Stimulated activated naive CD8-positive, alpha-beta T cell treated with anti-CD3 and anti-CD28 coated beads, Interleukin-15, Interleukin-2, amounts not matched to agents 100 ng/mL and 50 ng/mL, for 24 hours (primary cell): ENCODE data around the gene SNAI3.

Experiments used
- H3K27ac Mint-ChIP-seq: one replicate; pipeline ENCODE4 v1.8.0; 2021; ENCODE audit warnings: mild to moderate bottlenecking, mixed read lengths
- H3K27me3 Mint-ChIP-seq: one replicate; pipeline ENCODE4 v1.8.0; 2021; ENCODE audit warnings: mixed read lengths
- H3K36me3 Mint-ChIP-seq: one replicate; pipeline ENCODE4 v1.8.0; 2021; ENCODE audit warnings: low read depth, mixed read lengths
- H3K4me1 Mint-ChIP-seq: one replicate; pipeline ENCODE4 v1.8.0; 2021; ENCODE audit warnings: low read depth, mixed read lengths
- H3K4me3 Mint-ChIP-seq: one replicate; pipeline ENCODE4 v1.8.0; 2021; ENCODE audit warnings: mild to moderate bottlenecking, mixed read lengths
- H3K9me3 Mint-ChIP-seq: one replicate; pipeline ENCODE4 v1.8.0; 2021; ENCODE audit warnings: mixed read lengths

Gene SNAI3

DNA sequence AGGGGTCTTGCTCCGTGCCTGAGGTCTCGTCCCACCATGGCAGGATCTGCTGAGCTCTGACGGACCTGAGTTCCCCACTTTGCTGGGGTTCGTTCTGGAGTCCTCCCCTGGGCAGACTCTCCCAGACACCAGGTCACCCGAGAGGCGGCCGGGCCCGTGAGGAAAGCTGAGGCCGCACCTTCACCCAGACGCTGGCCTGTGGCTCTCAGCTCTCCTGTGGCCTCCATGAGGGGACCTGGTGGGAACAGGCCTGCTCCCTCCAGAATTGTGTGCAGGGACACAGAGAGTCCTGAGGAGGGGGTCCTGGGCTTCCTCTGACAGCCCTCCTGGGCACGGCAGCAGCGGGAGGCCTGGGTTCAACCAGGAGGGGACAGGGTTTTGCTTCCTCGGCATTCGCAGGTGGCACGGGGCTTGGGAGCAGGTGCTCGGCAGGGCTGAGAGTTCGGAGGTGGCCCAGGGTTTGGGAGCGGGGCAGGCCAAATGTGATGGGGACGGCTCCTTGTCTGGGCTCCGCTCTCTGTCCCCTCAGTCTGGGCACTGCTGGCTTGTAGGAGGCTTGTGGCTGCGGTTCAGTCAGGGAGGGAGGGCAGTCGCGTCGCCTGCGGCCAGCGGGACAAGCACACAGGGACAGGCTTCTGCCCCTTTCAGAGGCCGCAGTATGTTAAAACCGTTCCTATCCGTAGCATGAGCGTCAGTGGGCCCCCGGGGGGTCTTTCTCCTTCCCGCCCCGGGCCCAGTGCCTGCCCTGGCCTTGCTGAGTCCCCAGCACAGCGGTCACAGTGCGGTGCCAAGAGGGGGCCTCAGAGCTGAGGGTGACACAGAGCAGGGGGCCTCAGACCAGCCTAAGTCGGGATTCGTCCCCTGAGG lies 8.1 kb upstream of the SNAI3 start:
- Mint-ChIP-seq H3K36me3 (no peaks in the 10 kb centered on the region), H3K4me3 (no peak overlapping the region), H3K9me3 (no peaks in the 10 kb centered on the region), H3K4me1 (peaks cover 38% of the 10 kb centered on the region), H3K27ac (no peak overlapping the region), H3K27me3 (no peaks in the 10 kb centered on the region)

DNA sequence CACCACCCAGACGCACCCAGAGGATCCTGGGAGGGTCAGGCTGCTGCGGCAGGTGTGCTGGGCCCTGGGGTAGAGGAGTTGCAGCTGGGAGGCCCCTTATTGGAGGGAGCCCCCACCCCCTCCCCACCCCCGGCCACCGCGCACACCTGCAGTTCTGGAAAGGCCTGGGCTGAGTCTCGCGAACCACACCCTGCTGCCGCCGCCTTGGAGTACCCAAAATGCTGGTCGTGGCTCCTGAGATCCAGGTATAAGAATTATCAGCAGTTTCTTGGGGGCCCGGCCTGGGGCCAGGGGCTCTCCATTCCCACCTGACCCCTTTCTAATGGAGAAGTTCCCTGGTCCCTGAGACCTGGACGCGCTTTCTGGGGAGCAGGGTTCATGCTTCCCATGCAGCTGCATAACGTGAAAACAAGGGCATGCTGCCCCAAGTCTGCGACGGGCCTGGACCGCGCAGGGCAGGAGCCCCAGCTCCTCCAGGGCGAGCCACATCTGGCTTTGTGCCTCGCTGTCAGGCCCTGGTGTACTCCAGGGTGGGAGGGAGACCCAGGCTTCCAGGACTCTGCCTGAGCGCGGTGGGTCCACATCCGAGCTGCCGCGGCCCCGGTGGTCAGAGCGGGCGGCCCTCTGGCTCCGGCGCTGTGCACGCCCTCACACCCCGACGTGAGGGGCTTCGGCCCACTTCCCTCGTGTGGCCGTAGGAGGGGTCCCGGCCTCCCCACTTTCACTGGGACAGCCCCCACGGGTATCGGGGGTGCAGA lies 7.3 kb upstream of the SNAI3 start:
- H3K36me3 Mint-ChIP-seq: no peaks in the 10 kb centered on the region
- no peaks in the 10 kb centered on the region for H3K9me3 Mint-ChIP-seq
- no peaks in the 10 kb centered on the region for H3K27me3 Mint-ChIP-seq
- H3K27ac Mint-ChIP-seq: no peak overlapping the region
- H3K4me1 Mint-ChIP-seq: peaks cover 37% of the 10 kb centered on the region
- H3K4me3 Mint-ChIP-seq: no peak overlapping the region

- H3K9me3 Mint-ChIP-seq: no peaks in the 10 kb centered on the region
- no peak overlapping the region for H3K27ac Mint-ChIP-seq
- H3K4me3 Mint-ChIP-seq: no peak overlapping the region
- H3K4me1 Mint-ChIP-seq: peaks cover 30% of the 10 kb centered on the region
- H3K36me3 Mint-ChIP-seq: no peaks in the 10 kb centered on the region
- no peaks in the 10 kb centered on the region for H3K27me3 Mint-ChIP-seq
These were observed 6.6 kb upstream of the SNAI3 start for GRCh38 chr16:88692861-88693260.

- Mint-ChIP-seq H3K9me3 (no peaks in the 10 kb centered on the region), H3K36me3 (no peaks in the 10 kb centered on the region), H3K4me3 (no peak overlapping the region), H3K27ac (peak overlapping the region; percentile 58), H3K4me1 (peaks cover 26% of the 10 kb centered on the region), H3K27me3 (no peaks in the 10 kb centered on the region)
These were observed 5.7 kb upstream of the SNAI3 start for GRCh38 chr16:88691924-88692560.

DNA sequence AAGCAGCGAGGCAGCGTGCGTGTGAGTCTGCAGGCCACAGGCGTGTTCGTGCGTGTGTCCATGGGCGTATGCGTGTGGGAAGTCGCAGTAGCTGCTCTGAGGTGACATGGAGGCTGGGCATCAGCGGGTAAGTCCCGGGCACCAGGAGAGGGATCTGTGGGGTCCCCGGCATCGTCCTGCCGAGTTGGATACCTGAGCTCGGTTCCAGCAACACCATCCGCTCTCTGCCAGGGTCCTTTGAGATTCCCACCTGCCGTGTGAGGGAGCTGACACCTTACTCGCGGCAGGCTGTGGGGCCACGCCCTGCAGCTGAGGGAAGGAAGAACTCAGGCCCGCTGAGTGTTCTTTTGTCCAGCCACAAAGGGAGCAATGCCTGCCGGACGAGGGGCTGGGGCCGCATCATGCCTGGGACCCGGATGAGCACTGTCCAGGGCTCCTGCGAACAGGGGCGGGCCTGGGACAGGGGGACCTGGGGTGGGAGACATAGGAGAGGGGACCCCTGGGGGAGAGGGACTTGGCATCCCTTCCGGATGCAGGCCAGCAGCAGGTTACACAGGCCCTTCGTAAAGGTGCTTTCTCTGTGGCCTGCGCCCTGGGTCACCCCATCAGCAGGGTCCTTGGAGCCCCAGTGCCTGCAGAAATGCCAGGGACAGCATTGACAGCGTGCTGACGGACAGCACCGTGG lies 5.0 kb upstream of the SNAI3 start:
- H3K27ac Mint-ChIP-seq: no peak overlapping the region
- H3K4me1 Mint-ChIP-seq: peaks cover 26% of the 10 kb centered on the region
- H3K9me3 Mint-ChIP-seq: no peaks in the 10 kb centered on the region
- no peak overlapping the region for H3K4me3 Mint-ChIP-seq
- H3K36me3 Mint-ChIP-seq: no peaks in the 10 kb centered on the region
- H3K27me3 Mint-ChIP-seq: no peaks in the 10 kb centered on the region

DNA sequence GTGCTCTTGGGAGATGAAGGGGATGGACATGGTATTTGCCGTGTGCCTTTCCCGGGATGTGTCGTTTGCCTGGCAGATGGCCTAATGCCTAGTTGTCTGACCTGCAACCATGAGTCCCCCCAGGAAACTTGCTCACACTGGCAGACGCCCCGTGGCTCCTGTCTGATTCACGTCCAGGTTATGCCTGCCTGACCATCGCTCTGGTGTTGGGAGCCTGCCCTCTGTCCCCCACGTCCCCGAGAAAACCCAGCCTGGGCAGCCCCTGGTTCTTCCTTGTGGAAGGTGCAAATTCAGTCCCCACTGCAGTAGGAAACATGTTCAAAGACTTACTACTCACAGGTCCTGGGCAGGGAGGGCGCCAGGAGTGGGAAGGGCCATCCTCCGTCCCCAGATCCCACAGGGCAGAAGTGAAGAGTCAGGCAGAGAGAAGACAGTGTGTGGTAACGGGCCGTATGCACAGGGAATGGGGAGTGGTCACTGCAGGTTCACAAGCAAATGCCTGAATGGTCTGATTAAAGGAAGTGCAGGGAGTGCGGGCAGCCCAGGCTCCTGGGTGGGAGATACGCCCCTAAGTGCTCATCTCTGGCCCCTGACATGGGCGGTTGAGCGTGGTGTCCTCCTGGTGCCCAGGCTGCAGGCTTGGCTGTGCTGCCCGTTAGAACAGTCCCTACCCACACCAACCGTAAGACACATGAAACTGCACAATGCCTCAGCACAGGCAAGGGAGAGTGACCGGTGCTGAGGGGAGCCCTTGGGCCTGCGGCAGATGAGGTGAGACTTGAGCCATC lies 4.2 kb upstream of the SNAI3 start:
- Mint-ChIP-seq H3K36me3 (no peaks in the 10 kb centered on the region), H3K27ac (no peak overlapping the region), H3K9me3 (no peaks in the 10 kb centered on the region), H3K27me3 (no peaks in the 10 kb centered on the region), H3K4me1 (peaks cover 27% of the 10 kb centered on the region), H3K4me3 (no peak overlapping the region)

GRCh38 chr16:88688013-88688778 lies 1.9 kb upstream of the SNAI3 start:
- no peaks in the 10 kb centered on the region for H3K9me3 Mint-ChIP-seq
- H3K27ac Mint-ChIP-seq: no peak overlapping the region
- no peak overlapping the region for H3K4me3 Mint-ChIP-seq
- no peaks in the 10 kb centered on the region for H3K27me3 Mint-ChIP-seq
- H3K4me1 Mint-ChIP-seq: peaks cover 40% of the 10 kb centered on the region
- no peaks in the 10 kb centered on the region for H3K36me3 Mint-ChIP-seq

DNA sequence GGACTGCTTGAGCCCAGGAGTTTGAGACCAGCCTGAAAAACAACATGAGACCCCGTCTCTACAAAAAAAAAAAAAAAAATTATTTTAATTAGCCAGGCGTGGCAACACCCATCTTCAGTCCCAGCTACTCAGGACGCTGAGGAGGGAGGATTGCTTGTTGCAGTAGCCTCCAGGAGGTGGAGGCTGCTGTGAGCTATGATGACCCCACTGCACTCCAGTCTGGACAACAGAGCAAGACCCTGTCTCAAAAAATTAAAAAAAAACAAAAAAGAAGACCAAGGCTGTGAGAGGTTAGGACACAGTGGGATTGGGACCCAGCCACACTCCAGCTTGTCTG lies 1.3 kb upstream of the SNAI3 start:
- Mint-ChIP-seq H3K9me3 (no peaks in the 10 kb centered on the region), H3K36me3 (no peaks in the 10 kb centered on the region), H3K4me1 (peaks cover 36% of the 10 kb centered on the region), H3K27me3 (no peaks in the 10 kb centered on the region), H3K4me3 (no peak overlapping the region), H3K27ac (no peak overlapping the region)

- Mint-ChIP-seq H3K36me3 (no peaks in the 10 kb centered on the region), H3K4me3 (no peak overlapping the region), H3K27ac (no peak overlapping the region), H3K4me1 (peaks cover 36% of the 10 kb centered on the region), H3K27me3 (no peaks in the 10 kb centered on the region), H3K9me3 (no peaks in the 10 kb centered on the region)
These were observed 908 bp upstream of the SNAI3 start for GRCh38 chr16:88687254-88687576.

- no peak overlapping the region for H3K27ac Mint-ChIP-seq
- no peaks in the 10 kb centered on the region for H3K9me3 Mint-ChIP-seq
- H3K4me3 Mint-ChIP-seq: peak overlapping the region; percentile 72
- H3K36me3 Mint-ChIP-seq: no peaks in the 10 kb centered on the region
- H3K27me3 Mint-ChIP-seq: no peaks in the 10 kb centered on the region
- peaks cover 37% of the 10 kb centered on the region for H3K4me1 Mint-ChIP-seq
These were observed 257 bp downstream of the SNAI3 start for GRCh38 chr16:88686062-88686438.

GRCh38 chr16:88685156-88686061 lies 898 bp downstream of the SNAI3 start:
- Mint-ChIP-seq H3K4me1 (peaks cover 34% of the 10 kb centered on the region), H3K27ac (no peak overlapping the region)

GRCh38 chr16:88684569-88685155 lies 1.6 kb downstream of the SNAI3 start:
- H3K27ac Mint-ChIP-seq: no peak overlapping the region
- H3K4me1 Mint-ChIP-seq: peaks cover 33% of the 10 kb centered on the region
- no peaks in the 10 kb centered on the region for H3K36me3 Mint-ChIP-seq
- H3K4me3 Mint-ChIP-seq: peak overlapping the region; percentile 72
- no peaks in the 10 kb centered on the region for H3K27me3 Mint-ChIP-seq
- no peaks in the 10 kb centered on the region for H3K9me3 Mint-ChIP-seq

More at GRCh38 chr16:88685156-88686061, 898 bp downstream of the SNAI3 start:
- H3K36me3 Mint-ChIP-seq: no peaks in the 10 kb centered on the region
- no peaks in the 10 kb centered on the region for H3K27me3 Mint-ChIP-seq
- H3K9me3 Mint-ChIP-seq: no peaks in the 10 kb centered on the region
- peak overlapping the region; percentile 72 for H3K4me3 Mint-ChIP-seq
